Measurements from ENCODE around the gene DPH3.
A peak's percentile ranks its signal among the peaks of the same experiment; 100 is the strongest.

Gene DPH3

GRCh38 chr3:16294844-16295243 is 30.1 kb upstream of the DPH3 start:
- DNase-seq (ENCODE audit: low spot score) (no peak), ATAC-seq (ENCODE audit: low read depth) (no peak)

DNA sequence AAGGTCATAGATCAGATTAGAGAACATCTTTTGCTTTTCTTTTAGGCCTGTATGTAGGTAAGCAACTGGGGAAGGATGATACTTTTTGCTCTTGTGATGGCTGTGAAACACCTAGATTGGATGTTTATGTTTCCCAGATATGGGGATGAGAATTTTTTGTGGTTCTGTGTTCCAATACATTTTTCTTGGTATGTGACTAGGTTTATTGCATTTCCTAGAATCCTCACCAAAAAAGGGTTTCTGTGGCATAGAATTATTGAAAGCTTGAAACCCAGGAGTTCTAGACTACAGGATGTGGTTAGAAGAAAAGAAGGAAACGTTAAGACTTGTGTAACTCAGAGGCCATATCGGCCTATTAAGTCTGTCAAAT is 26.1 kb upstream of the DPH3 start:
- Histone ChIP-seq H3K9me3 (ENCODE audit: severe bottlenecking) (no peaks in the 10 kb centered on the region), H3K36me3 (ENCODE audit: low read depth) (peaks cover 52% of the 10 kb centered on the region), H3K27ac (ENCODE audit: poor library complexity, severe bottlenecking) (no peak overlapping the region), H3K4me3 (ENCODE audit: severe bottlenecking) (no peak overlapping the region), H3K27me3 (ENCODE audit: insufficient read depth, poor library complexity, severe bottlenecking) (no peaks in the 10 kb centered on the region), H3K4me1 (ENCODE audit: insufficient read depth, poor library complexity, severe bottlenecking) (no peaks in the 10 kb centered on the region)
- TF ChIP-seq, protein P1, sequence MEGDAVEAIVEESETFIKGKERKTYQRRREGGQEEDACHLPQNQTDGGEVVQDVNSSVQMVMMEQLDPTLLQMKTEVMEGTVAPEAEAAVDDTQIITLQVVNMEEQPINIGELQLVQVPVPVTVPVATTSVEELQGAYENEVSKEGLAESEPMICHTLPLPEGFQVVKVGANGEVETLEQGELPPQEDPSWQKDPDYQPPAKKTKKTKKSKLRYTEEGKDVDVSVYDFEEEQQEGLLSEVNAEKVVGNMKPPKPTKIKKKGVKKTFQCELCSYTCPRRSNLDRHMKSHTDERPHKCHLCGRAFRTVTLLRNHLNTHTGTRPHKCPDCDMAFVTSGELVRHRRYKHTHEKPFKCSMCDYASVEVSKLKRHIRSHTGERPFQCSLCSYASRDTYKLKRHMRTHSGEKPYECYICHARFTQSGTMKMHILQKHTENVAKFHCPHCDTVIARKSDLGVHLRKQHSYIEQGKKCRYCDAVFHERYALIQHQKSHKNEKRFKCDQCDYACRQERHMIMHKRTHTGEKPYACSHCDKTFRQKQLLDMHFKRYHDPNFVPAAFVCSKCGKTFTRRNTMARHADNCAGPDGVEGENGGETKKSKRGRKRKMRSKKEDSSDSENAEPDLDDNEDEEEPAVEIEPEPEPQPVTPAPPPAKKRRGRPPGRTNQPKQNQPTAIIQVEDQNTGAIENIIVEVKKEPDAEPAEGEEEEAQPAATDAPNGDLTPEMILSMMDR (IDR thresholded peaks at IDR 0.05; ENCODE audit: poor library complexity, severe bottlenecking) = no peak
- no peak for DNase-seq (ENCODE audit: low spot score)
- ATAC-seq (ENCODE audit: low read depth) = no peak

More at GRCh38 chr3:16294844-16295243, 30.1 kb upstream of the DPH3 start:
- H3K9me3 ChIP-seq (ENCODE audit: severe bottlenecking) = no peaks in the 10 kb centered on the region
- no peak overlapping the region for H3K27ac ChIP-seq (ENCODE audit: poor library complexity, severe bottlenecking)
- TF ChIP-seq, protein P1 (IDR thresholded peaks at IDR 0.05; ENCODE audit: poor library complexity, severe bottlenecking) = no peak
- no peaks in the 10 kb centered on the region for H3K27me3 ChIP-seq (ENCODE audit: insufficient read depth, poor library complexity, severe bottlenecking)
- no peak overlapping the region for H3K4me3 ChIP-seq (ENCODE audit: severe bottlenecking)
- H3K36me3 ChIP-seq (ENCODE audit: low read depth) = peaks cover 42% of the 10 kb centered on the region
- H3K4me1 ChIP-seq (ENCODE audit: insufficient read depth, poor library complexity, severe bottlenecking) = no peaks in the 10 kb centered on the region

GRCh38 chr3:16290007-16290826 is 25.5 kb upstream of the DPH3 start:
- H3K27me3 ChIP-seq (ENCODE audit: insufficient read depth, poor library complexity, severe bottlenecking) = no peaks in the 10 kb centered on the region
- no peak for DNase-seq (ENCODE audit: low spot score)
- ATAC-seq (ENCODE audit: low read depth) = peak; percentile 50; the same call in 1 of the 3 replicates
- H3K36me3 ChIP-seq (ENCODE audit: low read depth) = peaks cover 47% of the 10 kb centered on the region
- TF ChIP-seq, protein P1 (IDR thresholded peaks at IDR 0.05; ENCODE audit: poor library complexity, severe bottlenecking) = peak; percentile 86
- H3K4me1 ChIP-seq (ENCODE audit: insufficient read depth, poor library complexity, severe bottlenecking) = no peaks in the 10 kb centered on the region
- no peaks in the 10 kb centered on the region for H3K9me3 ChIP-seq (ENCODE audit: severe bottlenecking)
- no peak overlapping the region for H3K27ac ChIP-seq (ENCODE audit: poor library complexity, severe bottlenecking)
- H3K4me3 ChIP-seq (ENCODE audit: severe bottlenecking) = no peak overlapping the region

GRCh38 chr3:16289144-16289889 is 24.6 kb upstream of the DPH3 start:
- Histone ChIP-seq H3K4me3 (ENCODE audit: severe bottlenecking) (no peak overlapping the region), H3K27me3 (ENCODE audit: insufficient read depth, poor library complexity, severe bottlenecking) (no peaks in the 10 kb centered on the region), H3K9me3 (ENCODE audit: severe bottlenecking) (no peaks in the 10 kb centered on the region), H3K27ac (ENCODE audit: poor library complexity, severe bottlenecking) (no peak overlapping the region), H3K4me1 (ENCODE audit: insufficient read depth, poor library complexity, severe bottlenecking) (no peaks in the 10 kb centered on the region), H3K36me3 (ENCODE audit: low read depth) (peaks cover 38% of the 10 kb centered on the region)
- ATAC-seq (ENCODE audit: low read depth) (no peak), DNase-seq (ENCODE audit: low spot score) (no peak)
- TF ChIP-seq, protein P1 (IDR thresholded peaks at IDR 0.05; ENCODE audit: poor library complexity, severe bottlenecking) = no peak

Measured in RWPE2 (cell line).